Measurements from ENCODE around the gene TMEM250.

- TF ChIP-seq, protein P1, sequence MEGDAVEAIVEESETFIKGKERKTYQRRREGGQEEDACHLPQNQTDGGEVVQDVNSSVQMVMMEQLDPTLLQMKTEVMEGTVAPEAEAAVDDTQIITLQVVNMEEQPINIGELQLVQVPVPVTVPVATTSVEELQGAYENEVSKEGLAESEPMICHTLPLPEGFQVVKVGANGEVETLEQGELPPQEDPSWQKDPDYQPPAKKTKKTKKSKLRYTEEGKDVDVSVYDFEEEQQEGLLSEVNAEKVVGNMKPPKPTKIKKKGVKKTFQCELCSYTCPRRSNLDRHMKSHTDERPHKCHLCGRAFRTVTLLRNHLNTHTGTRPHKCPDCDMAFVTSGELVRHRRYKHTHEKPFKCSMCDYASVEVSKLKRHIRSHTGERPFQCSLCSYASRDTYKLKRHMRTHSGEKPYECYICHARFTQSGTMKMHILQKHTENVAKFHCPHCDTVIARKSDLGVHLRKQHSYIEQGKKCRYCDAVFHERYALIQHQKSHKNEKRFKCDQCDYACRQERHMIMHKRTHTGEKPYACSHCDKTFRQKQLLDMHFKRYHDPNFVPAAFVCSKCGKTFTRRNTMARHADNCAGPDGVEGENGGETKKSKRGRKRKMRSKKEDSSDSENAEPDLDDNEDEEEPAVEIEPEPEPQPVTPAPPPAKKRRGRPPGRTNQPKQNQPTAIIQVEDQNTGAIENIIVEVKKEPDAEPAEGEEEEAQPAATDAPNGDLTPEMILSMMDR (conservative IDR thresholded peaks at IDR 0.05; ENCODE audit: low read depth, low read length) = no peak
- TF ChIP-seq RAD21 (IDR thresholded peaks at IDR 0.05; ENCODE audit: low read length) (no peak), SMC3 (IDR thresholded peaks at IDR 0.05; ENCODE audit: low read depth, low read length) (no peak), RCOR1 (IDR thresholded peaks at IDR 0.05; ENCODE audit: insufficient replicate concordance, low read length) (no peak), POLR2A (IDR thresholded peaks at IDR 0.05; ENCODE audit: low read depth, low read length) (no peak), MAFK (IDR thresholded peaks at IDR 0.05; ENCODE audit: low read depth, low read length) (no peak), USF2 (IDR thresholded peaks at IDR 0.05; ENCODE audit: low read depth, low read length) (no peak), ELK1 (IDR thresholded peaks at IDR 0.05; ENCODE audit: borderline replicate concordance, low read depth, low read length) (no peak), CHD1 (IDR thresholded peaks at IDR 0.05; ENCODE audit: low read depth, low read length) (no peak), RFX5 (IDR thresholded peaks at IDR 0.05; ENCODE audit: low read depth, low read length) (no peak), CEBPB (IDR thresholded peaks at IDR 0.05; ENCODE audit: low read depth, low read length) (no peak)
Measured at GRCh38 chr9:136114610-136115009, 4.1 kb downstream of the TMEM250 start.

All from IMR-90 (cell line).